ENCODE results near the gene COL6A2. TPM values are rescaled to one million over a fixed set of nuclear protein-coding genes. Genes with fewer than 3 reads are reported as not detected.

The COL6A2 gene
- total RNA-seq, 4 donors from 2014 or later = 321 to 1,200 (median 948) TPM

GRCh38 chr21:46063734-46064680 is 33.9 kb upstream of the COL6A2 start:
- TF ChIP-seq, protein P1, sequence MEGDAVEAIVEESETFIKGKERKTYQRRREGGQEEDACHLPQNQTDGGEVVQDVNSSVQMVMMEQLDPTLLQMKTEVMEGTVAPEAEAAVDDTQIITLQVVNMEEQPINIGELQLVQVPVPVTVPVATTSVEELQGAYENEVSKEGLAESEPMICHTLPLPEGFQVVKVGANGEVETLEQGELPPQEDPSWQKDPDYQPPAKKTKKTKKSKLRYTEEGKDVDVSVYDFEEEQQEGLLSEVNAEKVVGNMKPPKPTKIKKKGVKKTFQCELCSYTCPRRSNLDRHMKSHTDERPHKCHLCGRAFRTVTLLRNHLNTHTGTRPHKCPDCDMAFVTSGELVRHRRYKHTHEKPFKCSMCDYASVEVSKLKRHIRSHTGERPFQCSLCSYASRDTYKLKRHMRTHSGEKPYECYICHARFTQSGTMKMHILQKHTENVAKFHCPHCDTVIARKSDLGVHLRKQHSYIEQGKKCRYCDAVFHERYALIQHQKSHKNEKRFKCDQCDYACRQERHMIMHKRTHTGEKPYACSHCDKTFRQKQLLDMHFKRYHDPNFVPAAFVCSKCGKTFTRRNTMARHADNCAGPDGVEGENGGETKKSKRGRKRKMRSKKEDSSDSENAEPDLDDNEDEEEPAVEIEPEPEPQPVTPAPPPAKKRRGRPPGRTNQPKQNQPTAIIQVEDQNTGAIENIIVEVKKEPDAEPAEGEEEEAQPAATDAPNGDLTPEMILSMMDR (IDR thresholded peaks at IDR 0.05) = no peak
- TF ChIP-seq POLR2A (IDR thresholded peaks at IDR 0.05) = no peak
- Histone ChIP-seq H3K36me3 (no peaks in the 10 kb centered on the region), H3K27ac (peak overlapping the region; percentile 74 to 99), H3K27me3 (no peaks in the 10 kb centered on the region), H3K4me1 (peaks cover 21 to 24% of the 10 kb centered on the region in 2 donors), H3K9me3 (no peaks in the 10 kb centered on the region), H3K4me3 (no peak overlapping the region)
- peak in 1 of 2 donors; percentile 24 for DNase-seq
- intact Hi-C loops (cut with DNase I; ENCODE audit: low total_unique reads) = no loop called here

DNA sequence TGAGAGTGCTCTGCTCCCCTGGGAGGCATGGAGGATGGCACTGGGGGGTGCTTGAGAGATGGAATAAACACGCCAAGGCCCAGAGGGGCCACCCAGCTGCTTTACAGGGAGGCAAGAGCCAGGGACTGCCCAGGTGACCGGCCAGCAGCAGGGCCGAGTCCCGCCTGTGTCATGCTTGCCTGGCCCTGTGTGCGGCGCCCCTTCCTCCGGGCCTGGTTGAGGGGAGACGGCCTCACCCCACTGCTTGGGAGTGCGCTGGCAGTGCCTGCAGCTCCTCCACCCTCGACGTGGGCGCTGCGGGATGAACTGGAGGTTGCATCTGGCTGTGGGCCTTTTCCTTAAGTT is 33.1 kb upstream of the COL6A2 start:
- no peak overlapping the region for H3K4me3 ChIP-seq
- H3K9me3 ChIP-seq = no peaks in the 10 kb centered on the region
- H3K4me1 ChIP-seq = peaks cover 21 to 24% of the 10 kb centered on the region in 2 donors
- TF ChIP-seq, protein P1 (IDR thresholded peaks at IDR 0.05) = no peak
- TF ChIP-seq POLR2A (IDR thresholded peaks at IDR 0.05) = no peak
- no peaks in the 10 kb centered on the region for H3K36me3 ChIP-seq
- peak in 1 of 2 donors; percentile 36 for DNase-seq
- peak overlapping the region; percentile 74 to 99 for H3K27ac ChIP-seq
- intact Hi-C loops (cut with DNase I; ENCODE audit: low total_unique reads) = no loop called here
- H3K27me3 ChIP-seq = no peaks in the 10 kb centered on the region

- intact Hi-C loops (cut with DNase I; ENCODE audit: low total_unique reads) = no loop called here
- H3K27me3 ChIP-seq = no peaks in the 10 kb centered on the region
- no peaks in the 10 kb centered on the region for H3K9me3 ChIP-seq
- peak overlapping the region in 1 of 2 donors; percentile 16 for H3K4me3 ChIP-seq
- no peak for TF ChIP-seq POLR2A (IDR thresholded peaks at IDR 0.05)
- TF ChIP-seq, protein P1 (IDR thresholded peaks at IDR 0.05) = no peak
- no peaks in the 10 kb centered on the region for H3K36me3 ChIP-seq
- peak; percentile 79 for DNase-seq
- peak overlapping the region; percentile 74 to 99 for H3K27ac ChIP-seq
- peaks cover 21% of the 10 kb centered on the region in 2 donors for H3K4me1 ChIP-seq
Measured at GRCh38 chr21:46065215-46065913, 32.5 kb upstream of the COL6A2 start.

DNA sequence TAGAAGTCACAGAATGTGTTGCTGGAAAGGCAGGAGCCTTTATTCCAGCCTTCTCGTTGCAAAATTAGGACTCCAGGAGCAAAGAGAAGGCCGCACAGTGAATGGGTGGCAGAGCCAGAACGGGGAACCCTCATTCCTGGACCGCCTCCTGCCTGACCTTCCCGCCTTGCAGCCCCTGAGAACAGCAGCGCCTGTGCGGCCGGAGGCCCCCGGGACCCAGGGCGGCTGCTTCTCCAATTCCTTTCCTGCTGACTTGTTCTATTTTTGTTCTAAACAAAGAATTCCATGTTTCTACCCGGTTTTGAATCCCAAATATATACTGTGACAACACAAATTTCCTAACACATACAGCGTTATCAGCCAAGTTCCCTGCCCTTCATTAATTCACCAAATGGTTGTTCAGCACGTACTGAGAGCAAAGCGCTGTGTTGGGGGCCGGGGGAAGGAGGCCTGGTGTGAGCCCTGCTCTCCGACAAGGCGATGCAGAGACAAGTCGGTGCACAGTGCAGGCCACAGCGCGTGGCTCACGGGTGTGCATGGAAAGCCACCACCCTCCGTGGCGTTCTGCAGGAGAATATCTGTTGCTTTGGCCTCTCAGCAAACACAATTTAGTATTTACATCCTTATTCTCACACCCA is 31.9 kb upstream of the COL6A2 start:
- Histone ChIP-seq H3K27ac (peak overlapping the region; percentile 74 to 99), H3K27me3 (no peaks in the 10 kb centered on the region), H3K36me3 (no peaks in the 10 kb centered on the region), H3K4me3 (peak overlapping the region in 1 of 2 donors; percentile 16), H3K9me3 (no peaks in the 10 kb centered on the region), H3K4me1 (peaks cover 19 to 21% of the 10 kb centered on the region in 2 donors)
- intact Hi-C loops (cut with DNase I; ENCODE audit: low total_unique reads) = no loop called here
- no peak for TF ChIP-seq POLR2A (IDR thresholded peaks at IDR 0.05)
- TF ChIP-seq, protein P1 (IDR thresholded peaks at IDR 0.05) = no peak
- peak in 1 of 2 donors; percentile 47 for DNase-seq

All from uterus (tissue), 4 donors.